ENCODE data around the gene ARHGAP23.
"Not testable (repeated sequence)": the region's sequence is repeated elsewhere in the genome, so short reads cannot be mapped to it uniquely, and the experiment has no call there.

ARHGAP23 gene

GRCh38 chr17:38459567-38459966 lies 31.3 kb downstream of the ARHGAP23 start:
- no peak for DNase-seq (ENCODE audit: low spot score)

GRCh38 chr17:38460082-38460715 lies 31.9 kb downstream of the ARHGAP23 start:
- FAIRE-seq = no peak
- DNase-seq (ENCODE audit: low spot score) = no peak

More at GRCh38 chr17:38459567-38459966, 31.3 kb downstream of the ARHGAP23 start:
- no peak for FAIRE-seq

- DNase-seq (ENCODE audit: low spot score) = no peak
- FAIRE-seq = no peak
Observed at GRCh38 chr17:38460716-38461630, 32.7 kb downstream of the ARHGAP23 start.

GRCh38 chr17:38461683-38462082 lies 33.4 kb downstream of the ARHGAP23 start:
- DNase-seq (ENCODE audit: low spot score) = no peak
- FAIRE-seq = no peak

GRCh38 chr17:38463451-38463858 lies 35.2 kb downstream of the ARHGAP23 start:
- FAIRE-seq (no peak), DNase-seq (ENCODE audit: low spot score) (no peak)

- no peak for FAIRE-seq
- no peak for DNase-seq (ENCODE audit: low spot score)
Observed at GRCh38 chr17:38464251-38464722, 36.0 kb downstream of the ARHGAP23 start.

GRCh38 chr17:38464723-38465390 lies 36.6 kb downstream of the ARHGAP23 start:
- DNase-seq (ENCODE audit: low spot score) (no peak), FAIRE-seq (no peak)

GRCh38 chr17:38465391-38466345 lies 37.4 kb downstream of the ARHGAP23 start:
- FAIRE-seq (no peak), DNase-seq (ENCODE audit: low spot score) (peak; percentile 10)

GRCh38 chr17:38466346-38467315 lies 38.4 kb downstream of the ARHGAP23 start:
- no peak for FAIRE-seq
- no peak for DNase-seq (ENCODE audit: low spot score)

GRCh38 chr17:38467491-38467890 lies 39.2 kb downstream of the ARHGAP23 start:
- DNase-seq (ENCODE audit: low spot score) (no peak), FAIRE-seq (no peak)

GRCh38 chr17:38469875-38470274 lies 41.6 kb downstream of the ARHGAP23 start:
- DNase-seq (ENCODE audit: low spot score) = no peak
- FAIRE-seq = no peak

GRCh38 chr17:38471253-38471652 lies 43.0 kb downstream of the ARHGAP23 start:
- DNase-seq (ENCODE audit: low spot score); FAIRE-seq: not testable (repeated sequence)

- peak; percentile 6 for DNase-seq (ENCODE audit: low spot score)
Observed at GRCh38 chr17:38474666-38475065, 46.4 kb downstream of the ARHGAP23 start.

GRCh38 chr17:38476549-38476948 lies 48.3 kb downstream of the ARHGAP23 start:
- DNase-seq (ENCODE audit: low spot score) (no peak), FAIRE-seq (no peak)

More at GRCh38 chr17:38474666-38475065, 46.4 kb downstream of the ARHGAP23 start:
- FAIRE-seq = not testable (repeated sequence)

GRCh38 chr17:38477417-38477816 lies 49.2 kb downstream of the ARHGAP23 start:
- not testable (repeated sequence) for DNase-seq (ENCODE audit: low spot score); FAIRE-seq

GRCh38 chr17:38477951-38478350 lies 49.7 kb downstream of the ARHGAP23 start:
- not testable (repeated sequence) for FAIRE-seq; DNase-seq (ENCODE audit: low spot score)

- DNase-seq (ENCODE audit: low spot score); FAIRE-seq: not testable (repeated sequence)
Observed at GRCh38 chr17:38478667-38479066, 50.4 kb downstream of the ARHGAP23 start.

- FAIRE-seq; DNase-seq (ENCODE audit: low spot score): not testable (repeated sequence)
Observed at GRCh38 chr17:38482039-38482699, 53.9 kb downstream of the ARHGAP23 start.

- FAIRE-seq; DNase-seq (ENCODE audit: low spot score): not testable (repeated sequence)
Observed at GRCh38 chr17:38482700-38483043, 54.4 kb downstream of the ARHGAP23 start.
